Embryonic facial prominence (tissue), 1 donor: ENCODE results near the gene TEDC1.

Experiments used
- DNase-seq: peaks from one replicate; pipeline ENCODE4 v3.0.0-alpha.2; 2016; ENCODE audit errors: extremely low spot score

The TEDC1 gene

GRCh38 chr14:105484997-105485393 is 6.1 kb upstream of the TEDC1 start:
- no peak for DNase-seq

GRCh38 chr14:105485739-105486162 is 5.3 kb upstream of the TEDC1 start:
- DNase-seq = no peak

- DNase-seq = no peak
These were observed 4.7 kb upstream of the TEDC1 start, which contains the start of gene CRIP1 for GRCh38 chr14:105486163-105486973. Gene CRIP1, plus strand, starts transcription at chr14:105486886. Its CDS starts 374 bp downstream, at chr14:105487260.

DNA sequence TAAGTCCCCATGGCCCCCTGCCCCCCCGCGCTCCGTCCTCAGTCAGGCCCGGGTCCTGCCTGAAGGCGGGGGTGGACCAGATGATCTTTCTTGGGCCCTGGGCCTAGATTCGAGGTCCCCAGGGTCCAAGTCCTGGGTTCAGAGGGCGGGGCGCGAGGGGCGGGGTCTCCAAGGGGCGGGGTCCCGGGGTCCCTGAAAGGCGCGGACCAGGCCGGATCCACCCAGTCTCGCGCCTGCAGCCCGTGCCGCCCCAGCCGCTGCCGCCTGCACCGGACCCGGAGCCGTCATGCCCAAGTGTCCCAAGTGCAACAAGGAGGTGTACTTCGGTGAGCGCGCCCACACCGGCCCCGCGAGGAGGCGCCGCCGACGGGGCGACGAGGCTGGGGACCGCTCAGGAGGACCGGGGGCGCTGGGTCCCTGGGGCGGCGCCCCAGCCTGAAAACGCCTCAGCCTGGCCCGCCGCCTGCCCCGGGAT is 4.0 kb upstream of the TEDC1 start:
- no peak for DNase-seq

DNA sequence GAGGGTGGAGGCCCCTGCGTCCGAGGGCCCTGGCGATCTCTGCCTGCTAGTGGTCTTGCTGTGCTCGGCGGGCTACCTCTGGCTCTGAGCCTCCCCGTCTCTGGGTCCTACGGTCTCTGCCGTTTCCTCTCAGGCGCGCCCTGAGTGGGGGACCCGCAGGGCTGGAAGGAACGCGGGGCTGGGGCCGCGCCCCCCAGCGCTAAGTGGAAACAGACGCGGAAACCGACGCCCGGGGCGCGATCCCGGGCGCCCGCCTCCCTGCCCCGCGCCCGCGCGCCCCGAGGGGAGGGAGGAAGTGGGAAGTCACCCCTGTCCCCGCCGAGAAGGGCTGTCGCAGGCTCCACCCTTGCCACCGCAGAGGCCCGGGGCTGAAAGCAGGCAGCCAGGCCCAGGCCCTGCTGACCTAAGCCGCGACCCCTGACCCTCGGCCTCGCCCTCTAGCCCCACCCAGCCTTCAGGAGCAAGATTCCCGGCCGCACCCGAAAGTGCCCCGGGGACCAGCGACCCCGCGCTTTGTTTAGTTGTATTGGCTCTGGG is 3.5 kb upstream of the TEDC1 start:
- DNase-seq = no peak

DNA sequence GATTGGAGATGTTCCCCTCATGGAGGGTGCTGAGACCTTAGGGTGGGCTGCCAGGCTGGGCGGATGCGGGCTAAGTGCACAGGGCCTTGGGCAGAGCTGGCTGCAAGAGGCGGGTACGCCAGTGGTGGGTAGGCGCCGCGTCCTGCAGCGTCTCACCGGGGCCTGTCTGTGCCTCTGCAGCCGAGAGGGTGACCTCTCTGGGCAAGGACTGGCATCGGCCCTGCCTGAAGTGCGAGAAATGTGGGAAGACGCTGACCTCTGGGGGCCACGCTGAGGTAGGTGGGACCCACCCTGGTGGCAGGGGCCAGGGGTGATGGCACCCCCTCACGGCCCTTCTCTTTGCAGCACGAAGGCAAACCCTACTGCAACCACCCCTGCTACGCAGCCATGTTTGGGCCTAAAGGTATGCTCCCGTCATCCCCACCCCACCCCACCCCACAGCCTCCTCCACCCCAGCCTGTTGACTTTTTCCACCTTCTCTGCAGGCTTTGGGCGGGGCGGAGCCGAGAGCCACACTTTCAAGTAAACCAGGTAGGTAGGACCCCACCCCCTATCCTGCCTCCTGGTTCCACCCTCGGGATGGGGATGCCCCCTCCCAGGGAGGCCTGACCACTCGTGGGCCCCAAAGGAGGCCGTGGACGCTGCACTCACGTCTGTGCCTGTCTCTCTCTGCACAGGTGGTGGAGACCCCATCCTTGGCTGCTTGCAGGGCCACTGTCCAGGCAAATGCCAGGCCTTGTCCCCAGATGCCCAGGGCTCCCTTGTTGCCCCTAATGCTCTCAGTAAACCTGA is 2.9 kb upstream of the TEDC1 start:
- no peak for DNase-seq

DNA sequence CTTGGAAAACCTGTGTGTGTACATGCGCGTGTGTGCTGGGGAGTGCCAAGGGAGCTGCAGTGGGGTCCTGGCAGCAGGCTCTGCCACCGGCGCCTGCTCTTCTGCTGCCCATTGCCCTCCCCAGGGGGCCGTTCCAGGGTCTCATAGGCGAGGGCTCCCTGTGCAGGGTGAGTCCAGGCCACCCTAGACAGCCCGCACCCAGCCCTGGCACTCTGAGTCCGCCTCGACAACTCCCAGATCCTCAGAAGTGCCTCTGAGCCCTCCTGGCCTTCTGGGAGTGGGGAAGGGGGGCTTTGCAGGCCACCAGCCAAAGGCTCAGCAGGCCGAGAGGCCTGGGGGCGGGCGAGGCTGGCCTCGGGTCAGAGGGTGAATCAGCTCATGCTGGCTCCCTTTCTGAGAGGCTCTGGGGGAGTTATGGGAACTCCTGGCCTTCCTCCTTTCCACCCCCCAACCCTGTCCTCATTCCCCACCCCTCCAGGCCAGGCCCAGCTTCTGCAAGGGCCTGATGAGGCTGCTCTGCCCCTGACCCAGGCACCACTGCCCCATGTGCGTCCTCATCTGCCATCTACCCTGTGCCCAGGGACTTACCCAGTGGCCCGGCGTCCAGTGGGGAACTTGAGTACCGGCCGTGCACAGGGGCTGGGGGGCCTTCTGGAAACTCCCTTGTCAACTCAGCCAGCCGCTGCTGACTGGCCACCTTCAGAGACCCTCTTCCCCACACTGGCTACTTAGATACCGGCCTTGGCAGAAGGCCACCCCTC is 2.1 kb upstream of the TEDC1 start:
- DNase-seq = no peak

- peak; percentile 78 for DNase-seq
These were observed 1.3 kb upstream of the TEDC1 start for GRCh38 chr14:105489542-105490266.

DNA sequence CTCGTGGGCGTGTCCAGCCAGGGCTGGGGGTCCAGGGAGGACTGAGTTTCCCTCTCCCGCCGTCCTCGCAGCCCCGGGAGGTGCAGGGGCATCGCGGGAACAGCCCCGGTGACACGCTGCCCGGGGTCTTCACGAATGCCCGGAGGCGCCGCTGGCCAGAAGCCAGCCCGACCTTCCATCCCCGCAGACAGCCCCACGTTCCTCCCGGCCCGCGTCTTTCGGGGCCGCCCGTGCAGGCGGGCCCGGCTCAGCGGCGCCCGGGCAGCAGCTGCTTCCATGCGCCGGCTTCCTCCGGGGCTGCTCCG is 827 bp upstream of the TEDC1 start:
- no peak for DNase-seq

DNA sequence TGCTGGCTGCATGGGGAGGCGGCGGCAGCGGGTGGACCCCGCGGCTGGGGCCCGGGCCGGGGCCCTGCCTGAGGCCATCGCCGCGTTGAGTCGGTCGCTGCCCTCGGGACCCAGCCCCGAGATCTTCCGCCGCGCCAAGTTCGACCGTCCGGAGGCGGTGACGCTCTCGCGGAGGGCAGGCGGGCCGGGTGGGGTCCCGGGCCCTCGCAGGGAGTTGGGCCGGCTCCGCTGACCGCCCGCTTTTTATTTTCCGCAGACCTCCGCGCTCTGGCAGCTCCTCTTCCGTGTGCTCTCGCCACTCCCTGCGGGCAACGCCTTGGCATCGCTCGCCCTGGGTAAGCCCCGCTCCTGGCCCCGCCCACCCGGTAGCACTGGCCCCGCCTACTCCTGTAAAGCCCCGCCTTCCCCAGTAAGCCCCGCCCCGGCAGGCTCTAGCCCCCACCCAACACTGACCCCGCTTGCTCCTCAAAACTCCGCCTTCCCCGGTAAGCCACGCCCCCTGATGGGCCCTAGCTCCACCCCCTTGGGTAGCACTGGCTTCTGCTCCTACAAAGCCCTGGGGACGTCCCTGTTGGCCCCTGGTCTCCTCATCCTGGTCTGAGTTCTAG is 424 bp downstream of the TEDC1 start:
- no peak for DNase-seq

DNA sequence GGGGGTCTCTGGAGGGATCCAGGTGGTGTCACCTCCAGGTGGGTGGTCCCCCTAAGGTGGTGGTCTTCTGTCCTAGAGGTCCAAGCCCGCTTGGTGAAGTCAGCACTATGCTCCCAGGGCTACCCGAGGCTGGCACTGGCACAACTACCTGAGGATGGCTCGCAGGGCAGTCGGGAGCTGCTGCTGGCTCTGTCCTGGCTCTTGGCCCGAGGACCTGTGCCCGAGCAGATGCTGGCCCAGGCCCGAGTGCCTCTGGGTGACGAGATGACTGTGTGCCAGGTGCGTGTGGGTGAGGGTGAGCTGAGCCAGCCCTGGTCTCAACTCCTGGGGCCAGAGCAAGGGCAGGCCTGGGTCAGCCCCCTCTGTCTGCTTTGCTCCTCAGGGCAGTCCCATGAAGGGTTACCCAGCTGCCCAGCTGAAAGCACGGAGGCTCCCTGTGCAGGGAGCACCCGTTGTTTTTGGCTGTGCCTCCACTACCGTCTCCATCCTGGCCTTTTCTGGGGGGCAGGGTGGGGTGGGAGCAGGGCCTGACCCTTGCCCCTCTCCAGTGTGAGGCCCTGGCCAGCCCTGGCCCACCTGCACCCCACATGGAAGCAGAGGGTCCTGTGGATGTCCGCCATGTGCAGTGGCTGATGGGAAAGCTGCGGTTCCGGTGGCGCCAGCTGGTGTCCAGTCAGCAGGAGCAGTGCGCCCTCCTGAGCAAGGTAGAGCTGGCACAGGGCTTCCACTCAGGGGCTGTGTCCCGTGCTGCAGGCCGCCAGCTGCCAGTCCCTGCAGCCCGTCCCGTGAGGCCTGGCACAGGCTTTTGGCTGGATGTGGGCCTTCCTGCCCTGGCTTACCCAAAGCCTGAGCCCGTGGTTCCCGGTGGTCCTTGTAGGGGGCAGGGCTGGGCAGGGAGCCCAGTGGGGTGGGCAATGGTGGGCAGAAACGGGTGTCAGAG is 1.3 kb downstream of the TEDC1 start:
- DNase-seq = no peak

DNA sequence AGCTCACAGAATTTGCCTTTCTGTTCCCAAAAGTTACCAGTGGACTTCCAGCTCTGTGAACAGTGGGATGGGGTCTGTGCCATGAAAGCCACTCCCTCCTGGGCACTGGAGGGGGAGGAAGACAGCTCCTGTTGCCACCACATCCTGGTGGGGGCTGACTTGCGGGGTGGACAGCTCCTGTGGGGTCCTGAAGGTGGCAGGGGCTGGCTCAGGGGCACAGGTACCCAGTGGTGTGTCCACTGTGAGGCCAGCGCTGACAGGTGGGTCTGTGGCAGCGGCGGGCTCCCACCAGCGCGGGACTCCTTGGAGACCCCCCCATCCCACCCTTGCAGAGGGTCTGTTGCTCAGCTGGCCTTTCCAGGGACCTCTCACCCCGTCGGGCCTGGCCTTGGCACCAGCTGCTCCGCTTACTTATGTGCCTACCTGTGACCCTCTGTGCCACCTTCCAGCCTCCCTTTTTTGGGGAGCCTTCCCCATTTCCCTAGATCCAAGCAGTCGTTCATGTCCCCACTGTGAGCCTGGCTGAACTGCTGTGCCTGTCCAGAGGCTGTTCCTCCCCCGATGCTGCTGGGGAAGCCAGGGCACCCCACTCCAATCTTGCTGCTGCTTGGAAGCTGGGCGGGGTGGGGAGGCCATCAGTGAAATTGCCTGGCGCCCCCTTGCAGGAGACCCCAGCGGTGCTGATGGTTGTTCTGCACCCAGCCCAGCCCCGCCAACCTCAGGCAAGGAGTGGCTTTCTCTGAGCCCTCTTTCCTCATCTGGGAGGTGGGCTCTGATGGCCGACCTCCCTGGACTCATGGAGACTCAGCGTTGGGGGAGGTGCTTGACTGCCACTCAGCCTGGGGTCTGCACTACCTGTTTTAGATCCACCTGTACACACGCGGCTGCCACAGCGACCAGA is 2.2 kb downstream of the TEDC1 start:
- DNase-seq = no peak

GRCh38 chr14:105493921-105494605 is 3.0 kb downstream of the TEDC1 start:
- DNase-seq = no peak

- no peak for DNase-seq
These were observed 3.5 kb downstream of the TEDC1 start for GRCh38 chr14:105494606-105494929.

GRCh38 chr14:105495101-105495989 is 4.3 kb downstream of the TEDC1 start:
- no peak for DNase-seq

DNA sequence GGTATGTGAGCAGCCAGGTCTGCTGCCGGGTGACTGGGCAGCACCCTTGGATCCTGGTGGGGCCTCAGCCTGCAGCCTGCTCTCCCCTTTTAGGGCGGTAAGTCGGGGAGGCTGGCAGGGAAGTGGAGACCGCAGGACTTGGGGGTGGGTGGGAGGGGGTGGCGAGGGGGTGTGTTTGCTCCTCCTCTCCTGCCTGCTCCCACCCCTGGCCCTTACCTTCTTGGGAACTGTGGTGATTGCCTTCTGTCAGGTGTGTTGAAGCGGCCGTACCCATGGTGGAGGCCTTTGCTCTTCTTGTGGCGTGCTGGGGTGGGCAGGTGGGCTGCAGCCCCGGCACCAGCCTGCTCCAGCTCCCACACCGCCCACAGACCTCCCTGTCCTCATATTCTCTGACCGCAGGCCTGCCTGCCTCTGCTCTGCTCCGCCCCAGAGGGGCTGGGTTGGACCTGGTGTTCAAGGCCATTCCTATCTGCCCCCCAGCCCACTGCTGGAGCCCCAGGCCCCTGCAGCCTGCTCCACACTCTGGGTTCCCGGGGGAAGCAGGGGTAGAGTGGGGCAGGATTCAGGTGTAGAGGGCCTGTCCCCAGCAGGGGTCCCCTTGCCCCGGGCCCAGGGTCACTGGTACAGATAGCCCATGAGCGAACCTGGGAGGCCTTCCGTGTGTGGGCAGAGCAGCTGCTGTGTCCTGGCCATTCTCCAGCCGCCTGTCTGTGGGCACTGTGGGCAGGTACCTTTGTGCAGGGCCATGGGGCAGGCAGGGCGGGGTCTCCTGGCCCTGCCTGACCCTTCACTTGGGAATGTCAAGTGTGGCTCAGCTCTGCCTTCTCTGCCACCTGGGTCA is 5.2 kb downstream of the TEDC1 start:
- DNase-seq = no peak
